Trophoblast cell (in vitro differentiated cells and primary cell): ENCODE data around the gene RFX3.

Experiments
- DNase-seq, 2 donors: peaks; one replicate each; pipeline ENCODE4 v3.0.0-alpha.2; 2016
- H2AFZ ChIP-seq: 2 replicates; pipeline ENCODE4 v1.6.1; 2013; ENCODE audit warnings: low read length, moderate library complexity, mild to moderate bottlenecking; ENCODE audit not compliant: insufficient read depth, poor library complexity
- H2AK5ac ChIP-seq: 2 replicates; pipeline ENCODE4 v1.6.1; 2013; ENCODE audit warnings: mild to moderate bottlenecking, low read length
- H2BK120ac ChIP-seq: 2 replicates; pipeline ENCODE4 v1.6.1; 2013; ENCODE audit warnings: low read length, mild to moderate bottlenecking, moderate library complexity; ENCODE audit not compliant: insufficient read depth, poor library complexity
- H2BK12ac ChIP-seq: 2 replicates; pipeline ENCODE4 v1.6.1; 2013; ENCODE audit warnings: mild to moderate bottlenecking, low read length, moderate library complexity
- H2BK5ac ChIP-seq: 2 replicates; pipeline ENCODE4 v1.6.1; 2013; ENCODE audit warnings: low read length, low read depth, moderate library complexity, mild to moderate bottlenecking; ENCODE audit not compliant: poor library complexity
- H3K14ac ChIP-seq: 2 replicates; pipeline ENCODE4 v1.6.1; 2013; ENCODE audit warnings: mild to moderate bottlenecking, low read length
- H3K18ac ChIP-seq: 2 replicates; pipeline ENCODE4 v1.6.1; 2013; ENCODE audit warnings: mild to moderate bottlenecking, low read length
- H3K23ac ChIP-seq: 2 replicates; pipeline ENCODE4 v1.6.1; 2013; ENCODE audit warnings: low read length
- H3K27ac ChIP-seq: 2 replicates; pipeline ENCODE4 v1.5.1; 2013; ENCODE audit warnings: low read depth, mild to moderate bottlenecking, inconsistent platforms, low read length, moderate library complexity
- H3K27me3 ChIP-seq: 2 replicates; pipeline ENCODE4 v1.6.1; 2013; ENCODE audit warnings: inconsistent platforms, mild to moderate bottlenecking, low read length, moderate library complexity; ENCODE audit not compliant: insufficient read depth
- H3K36me3 ChIP-seq, 2 experiments: 1 replicate in 1 of 2; 2 replicates in 1 of 2; pipeline ENCODE4 v1.6.1; 2013; ENCODE audit warnings: low read length in 2 of 2, mild to moderate bottlenecking in 2 of 2, moderate library complexity in 1 of 2; ENCODE audit not compliant: insufficient read depth in 2 of 2, control insufficient read depth in 1 of 2
- H3K4ac ChIP-seq: 2 replicates; pipeline ENCODE4 v1.6.1; 2013; ENCODE audit warnings: low read depth, mild to moderate bottlenecking, low read length, moderate library complexity
- H3K4me1 ChIP-seq, 2 experiments: 1 replicate in 1 of 2; 2 replicates in 1 of 2; pipeline ENCODE4 v1.6.1; 2013; ENCODE audit warnings: low read length in 2 of 2, mild to moderate bottlenecking in 2 of 2, moderate library complexity in 1 of 2; ENCODE audit not compliant: insufficient read depth in 2 of 2, control insufficient read depth in 1 of 2
- H3K4me2 ChIP-seq: 2 replicates; pipeline ENCODE4 v1.6.1; 2013; ENCODE audit warnings: inconsistent platforms, mild to moderate bottlenecking, low read length, moderate library complexity
- H3K4me3 ChIP-seq: 2 replicates; pipeline ENCODE4 v1.5.1; 2013; ENCODE audit warnings: mild to moderate bottlenecking, low read depth, low read length, inconsistent platforms
- H3K79me1 ChIP-seq: one replicate; pipeline ENCODE4 v1.6.1; 2013; ENCODE audit warnings: low read length
- H3K79me2 ChIP-seq: 2 replicates; pipeline ENCODE4 v1.6.1; 2013; ENCODE audit warnings: low read length, mild to moderate bottlenecking; ENCODE audit not compliant: control insufficient read depth, insufficient read depth, poor library complexity
- H3K9ac ChIP-seq: 2 replicates; pipeline ENCODE4 v1.6.1; 2013; ENCODE audit warnings: mild to moderate bottlenecking, low read length
- H3K9me3 ChIP-seq: 2 replicates; pipeline ENCODE4 v1.6.1; 2013; ENCODE audit warnings: low read depth, mild to moderate bottlenecking, control low read depth, inconsistent platforms, low read length; ENCODE audit not compliant: insufficient read depth
- H4K12ac ChIP-seq: 2 replicates; pipeline ENCODE4 v1.6.1; 2013; ENCODE audit warnings: low read depth, mild to moderate bottlenecking, low read length, moderate library complexity
- H4K8ac ChIP-seq: 2 replicates; pipeline ENCODE4 v1.6.1; 2013; ENCODE audit warnings: low read depth, mild to moderate bottlenecking, low read length, moderate library complexity
- H4K91ac ChIP-seq: one replicate; pipeline ENCODE4 v1.6.1; 2013; ENCODE audit warnings: low read depth, mild to moderate bottlenecking, low read length, moderate library complexity
- WGBS: extraction: QIAGEN DNeasy Blood & Tissue Kit; methylation state at CpG from one replicate; pipeline ENCODE4 v1.1.7; 2013; ENCODE audit warnings: missing lambda C conversion rate; ENCODE audit not compliant: insufficient read length, insufficient coverage; ENCODE audit errors: extremely low coverage; 5-methylcytosine and 5-hydroxymethylcytosine counted together

RFX3 gene

DNA sequence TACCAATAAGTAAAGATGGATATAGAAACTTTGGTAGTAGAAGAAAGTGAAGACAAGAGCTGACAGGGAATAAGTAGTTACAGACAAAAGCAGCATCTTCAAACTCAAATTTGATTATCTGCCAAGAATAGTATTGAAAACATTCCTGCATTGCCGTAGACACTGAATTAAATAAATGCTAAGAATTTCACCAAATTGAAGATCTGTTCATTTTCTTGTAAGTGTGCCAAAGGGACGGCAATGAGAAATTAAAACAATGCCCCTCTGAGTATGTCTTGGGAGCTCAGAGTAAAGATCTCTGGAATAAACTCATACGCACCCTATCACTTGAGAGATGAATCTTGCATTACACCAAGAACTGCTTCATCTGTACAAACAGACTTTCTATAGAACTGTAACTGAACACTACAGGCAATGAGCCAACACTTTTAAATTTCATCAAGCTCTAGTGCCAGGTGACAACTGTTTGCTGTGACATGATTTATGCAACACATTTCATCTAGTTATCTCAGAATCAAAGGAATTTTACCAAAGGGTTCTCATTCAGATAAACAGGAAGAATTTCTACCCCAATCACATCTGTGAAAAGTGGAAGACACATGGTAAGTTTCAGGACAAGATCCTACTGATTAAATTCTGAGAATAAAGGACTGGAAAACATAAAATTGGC is 66.9 kb downstream of the RFX3 start:
- H3K79me1 ChIP-seq, result no peaks in the 10 kb centered on the region
- H3K9me3 ChIP-seq, result no peaks in the 10 kb centered on the region
- H3K27ac ChIP-seq, result no peak overlapping the region
- no peak overlapping the region for H3K4ac ChIP-seq
- no peaks in the 10 kb centered on the region for H3K4me1 ChIP-seq
- H4K12ac ChIP-seq, result no peak overlapping the region
- H2BK120ac ChIP-seq, result no peak overlapping the region
- no peaks in the 10 kb centered on the region for H3K27me3 ChIP-seq
- no peak overlapping the region for H2AFZ ChIP-seq
- H4K8ac ChIP-seq, result no peak overlapping the region
- no peak overlapping the region for H3K4me3 ChIP-seq
- H4K91ac ChIP-seq, result no peak overlapping the region
- no peak overlapping the region for H2BK5ac ChIP-seq
- H2AK5ac ChIP-seq, result no peak overlapping the region
- no peak overlapping the region for H3K4me2 ChIP-seq
- WGBS, result no CpG with 5 or more reads among the region's 3 CpGs
- H2BK12ac ChIP-seq, result no peak overlapping the region
- H3K9ac ChIP-seq, result no peak overlapping the region
- no peak overlapping the region for H3K23ac ChIP-seq
- H3K18ac ChIP-seq, result no peak overlapping the region
- no peak for DNase-seq
- no peaks in the 10 kb centered on the region for H3K36me3 ChIP-seq
- H3K79me2 ChIP-seq, result no peaks in the 10 kb centered on the region
- no peak overlapping the region for H3K14ac ChIP-seq

GRCh38 chr9:3457175-3457574 is 68.6 kb downstream of the RFX3 start:
- H3K27me3 ChIP-seq, result no peaks in the 10 kb centered on the region
- no peak overlapping the region for H3K23ac ChIP-seq
- no peak overlapping the region for H3K27ac ChIP-seq
- no peak overlapping the region for H4K91ac ChIP-seq
- DNase-seq, result no peak
- no peaks in the 10 kb centered on the region for H3K79me2 ChIP-seq
- H3K4me3 ChIP-seq, result no peak overlapping the region
- no peaks in the 10 kb centered on the region for H3K36me3 ChIP-seq
- H4K12ac ChIP-seq, result no peak overlapping the region
- H2AK5ac ChIP-seq, result no peak overlapping the region
- H2BK120ac ChIP-seq, result no peak overlapping the region
- H3K9me3 ChIP-seq, result no peaks in the 10 kb centered on the region
- H3K18ac ChIP-seq, result no peak overlapping the region
- no peak overlapping the region for H2BK12ac ChIP-seq
- no peak overlapping the region for H2BK5ac ChIP-seq
- H4K8ac ChIP-seq, result no peak overlapping the region
- no peak overlapping the region for H3K9ac ChIP-seq
- H3K4me2 ChIP-seq, result no peak overlapping the region
- no peaks in the 10 kb centered on the region for H3K4me1 ChIP-seq
- H2AFZ ChIP-seq, result no peak overlapping the region
- no peak overlapping the region for H3K14ac ChIP-seq
- H3K4ac ChIP-seq, result no peak overlapping the region
- H3K79me1 ChIP-seq, result no peaks in the 10 kb centered on the region

GRCh38 chr9:3455717-3456116 is 70.1 kb downstream of the RFX3 start:
- no peak overlapping the region for H3K14ac ChIP-seq
- H2BK12ac ChIP-seq, result no peak overlapping the region
- no peak overlapping the region for H3K9ac ChIP-seq
- no peak overlapping the region for H3K18ac ChIP-seq
- no peak overlapping the region for H4K12ac ChIP-seq
- H3K4me3 ChIP-seq, result no peak overlapping the region
- no peak overlapping the region for H4K91ac ChIP-seq
- no peaks in the 10 kb centered on the region for H3K79me1 ChIP-seq
- H3K4me1 ChIP-seq, result no peaks in the 10 kb centered on the region
- H3K27me3 ChIP-seq, result no peaks in the 10 kb centered on the region
- H3K36me3 ChIP-seq, result no peaks in the 10 kb centered on the region
- no peak overlapping the region for H4K8ac ChIP-seq
- no peak overlapping the region for H2BK120ac ChIP-seq
- no peak overlapping the region for H3K23ac ChIP-seq
- no peak overlapping the region for H2BK5ac ChIP-seq
- no peak overlapping the region for H3K4me2 ChIP-seq
- no peaks in the 10 kb centered on the region for H3K9me3 ChIP-seq
- no CpG with 5 or more reads among the region's 3 CpGs for whole genome bisulfite sequencing
- H2AFZ ChIP-seq, result no peak overlapping the region
- no peaks in the 10 kb centered on the region for H3K79me2 ChIP-seq
- H3K27ac ChIP-seq, result no peak overlapping the region
- no peak overlapping the region for H2AK5ac ChIP-seq
- DNase-seq, result no peak
- no peak overlapping the region for H3K4ac ChIP-seq

DNA sequence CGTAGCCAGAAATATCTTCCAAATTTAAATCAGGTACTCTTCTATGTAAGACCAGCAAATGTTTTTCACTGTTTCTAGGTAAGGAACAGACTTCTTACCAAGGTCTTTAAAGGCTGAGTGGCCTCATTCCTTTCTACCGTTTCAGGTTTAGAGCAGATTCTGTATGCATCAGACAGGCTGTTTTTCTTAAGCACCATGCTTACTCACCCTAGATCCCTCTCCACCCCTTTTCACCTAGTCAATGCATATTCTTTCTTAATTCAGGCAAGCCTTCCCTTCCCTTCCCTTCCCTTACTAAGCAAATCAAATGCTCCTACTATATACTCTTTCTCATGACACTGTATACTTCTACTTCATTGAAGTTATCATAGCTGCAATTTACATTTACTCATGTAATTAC is 70.7 kb downstream of the RFX3 start:
- no peak for DNase-seq
- no peak overlapping the region for H3K4me3 ChIP-seq
- H3K79me2 ChIP-seq, result no peaks in the 10 kb centered on the region
- H3K14ac ChIP-seq, result no peak overlapping the region
- H4K91ac ChIP-seq, result no peak overlapping the region
- H4K8ac ChIP-seq, result no peak overlapping the region
- no peaks in the 10 kb centered on the region for H3K27me3 ChIP-seq
- H2AK5ac ChIP-seq, result no peak overlapping the region
- no peak overlapping the region for H3K23ac ChIP-seq
- H3K36me3 ChIP-seq, result no peaks in the 10 kb centered on the region
- no peak overlapping the region for H3K18ac ChIP-seq
- H3K4ac ChIP-seq, result no peak overlapping the region
- H3K79me1 ChIP-seq, result no peaks in the 10 kb centered on the region
- H2BK120ac ChIP-seq, result no peak overlapping the region
- no peak overlapping the region for H3K4me2 ChIP-seq
- H2AFZ ChIP-seq, result no peak overlapping the region
- no peaks in the 10 kb centered on the region for H3K9me3 ChIP-seq
- H2BK5ac ChIP-seq, result no peak overlapping the region
- no peak overlapping the region for H2BK12ac ChIP-seq
- WGBS, result no CpG with 5 or more reads among the region's 2 CpGs
- H3K4me1 ChIP-seq, result no peaks in the 10 kb centered on the region
- no peak overlapping the region for H3K27ac ChIP-seq
- H4K12ac ChIP-seq, result no peak overlapping the region
- H3K9ac ChIP-seq, result no peak overlapping the region
